Measurements from ENCODE around the gene UGT2A3.

DNA sequence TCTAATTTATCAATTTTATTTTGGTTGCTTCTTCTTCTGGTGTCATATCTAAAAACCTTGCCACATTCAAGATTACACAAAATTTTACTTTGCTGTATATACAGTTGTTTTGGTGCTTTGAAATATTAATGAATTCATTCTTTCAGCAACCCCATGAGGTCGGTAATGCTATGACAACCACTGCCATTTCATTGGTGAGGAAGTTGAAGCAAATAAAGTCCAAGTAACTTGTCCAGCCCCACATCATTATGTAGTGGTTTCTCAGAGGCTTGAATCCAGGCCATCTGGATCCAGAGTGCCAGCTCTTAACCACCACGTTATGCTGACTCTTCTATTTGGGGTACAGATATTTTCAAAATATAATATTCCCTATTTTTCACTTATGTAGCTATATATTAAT, 42.2 kb downstream of the UGT2A3 start:
- no peak for TF ChIP-seq RXRA (IDR thresholded peaks at IDR 0.05; ENCODE audit: insufficient read depth, low read depth, low read length)
- no peak for TF ChIP-seq CTCF (IDR thresholded peaks at IDR 0.05; ENCODE audit: control extremely low read depth in 1 of 3, insufficient read depth in 1 of 3, low read depth in 1 of 3, low read length in 3 of 3)
- TF ChIP-seq ZNF274 (IDR thresholded peaks at IDR 0.05; ENCODE audit: borderline replicate concordance, extremely low read depth, low read length), result no peak
- TF ChIP-seq MAX (IDR thresholded peaks at IDR 0.05), result no peak
- TF ChIP-seq CHD1 (IDR thresholded peaks at IDR 0.05; ENCODE audit: low read depth, low read length), result no peak
- no peak for TF ChIP-seq EZH2 (IDR thresholded peaks at IDR 0.05; ENCODE audit: low read depth, low read length, severe bottlenecking)
- no peak for TF ChIP-seq MAFK (IDR thresholded peaks at IDR 0.05; ENCODE audit: low read depth, low read length)
- TF ChIP-seq POLR2A (IDR thresholded peaks at IDR 0.05; ENCODE audit: control extremely low read depth in 1 of 2, low read depth in 2 of 2, low read length in 2 of 2), result no peak
- TF ChIP-seq EP300 (IDR thresholded peaks at IDR 0.05; ENCODE audit: borderline replicate concordance in 1 of 2, low read depth in 2 of 2, low read length in 2 of 2), result no peak
- TF ChIP-seq, protein P1, sequence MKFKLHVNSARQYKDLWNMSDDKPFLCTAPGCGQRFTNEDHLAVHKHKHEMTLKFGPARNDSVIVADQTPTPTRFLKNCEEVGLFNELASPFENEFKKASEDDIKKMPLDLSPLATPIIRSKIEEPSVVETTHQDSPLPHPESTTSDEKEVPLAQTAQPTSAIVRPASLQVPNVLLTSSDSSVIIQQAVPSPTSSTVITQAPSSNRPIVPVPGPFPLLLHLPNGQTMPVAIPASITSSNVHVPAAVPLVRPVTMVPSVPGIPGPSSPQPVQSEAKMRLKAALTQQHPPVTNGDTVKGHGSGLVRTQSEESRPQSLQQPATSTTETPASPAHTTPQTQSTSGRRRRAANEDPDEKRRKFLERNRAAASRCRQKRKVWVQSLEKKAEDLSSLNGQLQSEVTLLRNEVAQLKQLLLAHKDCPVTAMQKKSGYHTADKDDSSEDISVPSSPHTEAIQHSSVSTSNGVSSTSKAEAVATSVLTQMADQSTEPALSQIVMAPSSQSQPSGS (IDR thresholded peaks at IDR 0.05; ENCODE audit: low read length), result no peak
- TF ChIP-seq CBX8 (IDR thresholded peaks at IDR 0.05; ENCODE audit: borderline replicate concordance, low read depth, low read length), result no peak
- TF ChIP-seq USF2 (IDR thresholded peaks at IDR 0.05; ENCODE audit: low read length), result no peak
- no peak for TF ChIP-seq CREB1 (IDR thresholded peaks at IDR 0.05)
- TF ChIP-seq JUND (IDR thresholded peaks at IDR 0.05; ENCODE audit: low read length), result no peak
